HEK293 (cell line): Measurements from ENCODE around the gene TRIM7.

ENCODE experiments used
- CTCF ChIA-PET: fragments of 350-600 bp; formaldehyde crosslinking; extraction: SDS; loops from one replicate; lab custom pipeline; 2021; ENCODE audit warnings: antibody characterized with exemption; lab: Yijun Ruan, JAX
- POLR2A ChIA-PET: fragments of 300-600 bp; formaldehyde crosslinking; extraction: SDS; loops from one replicate; lab custom pipeline; 2020; ENCODE audit warnings: antibody characterized with exemption, inconsistent platforms; lab: Yijun Ruan, JAX
- H3K27ac ChIP-seq: fragments of 200-500 bp; sonication (Bioruptor generic); 2 replicates; pipeline ENCODE4 v1.5.1; 2014; ENCODE audit warnings: low read depth, low read length, control low read depth, inconsistent platforms; ENCODE audit errors: extremely low read depth
- H3K36me3 ChIP-seq, 2 experiments: fragments of 200-500 bp in 1 of 2; sonication (Bioruptor generic) in 1 of 2; 1 replicate in 1 of 2; 2 replicates in 1 of 2; pipeline ENCODE4 v1.5.1; 2014 to 2017; ENCODE audit warnings: inconsistent platforms in 2 of 2, low read length in 2 of 2; ENCODE audit not compliant: control insufficient read depth in 2 of 2, insufficient read depth in 1 of 2
- H3K4me1 ChIP-seq: fragments of 200-500 bp; sonication (Bioruptor generic); 2 replicates; pipeline ENCODE4 v1.5.1; 2014; ENCODE audit warnings: mild to moderate bottlenecking, low read length, inconsistent platforms; ENCODE audit not compliant: control insufficient read depth, insufficient read depth
- H3K4me3 ChIP-seq: 2 replicates; pipeline ENCODE4 v1.5.1; 2011; ENCODE audit warnings: low read depth, mild to moderate bottlenecking, control low read depth, low read length, moderate library complexity
- H3K9me3 ChIP-seq: fragments of 200-500 bp; sonication (Bioruptor generic); 2 replicates; pipeline ENCODE4 v1.5.1; 2014; ENCODE audit warnings: low read depth, low read length, inconsistent platforms; ENCODE audit not compliant: control insufficient read depth, insufficient read depth
- BCL11A ChIP-seq: fragments of 450-650 bp; formaldehyde crosslinking; IDR thresholded peaks from 2 replicates; pipeline ENCODE4 v1.5.1; 2016; ENCODE audit warnings: low read depth, missing biosample characterization, missing genetic modification characterization
- KLF1 ChIP-seq: fragments of 450-650 bp; formaldehyde crosslinking; IDR thresholded peaks from 2 replicates; pipeline ENCODE4 v1.5.1; 2016; ENCODE audit warnings: missing biosample characterization, missing genetic modification characterization
- RBAK ChIP-seq: fragments of 450-650 bp; formaldehyde crosslinking; IDR thresholded peaks from 2 replicates; pipeline ENCODE4 v1.5.1; 2016; ENCODE audit warnings: missing biosample characterization, missing genetic modification characterization
- ZBTB48 ChIP-seq: fragments of 450-650 bp; formaldehyde crosslinking; IDR thresholded peaks from 2 replicates; pipeline ENCODE4 v1.5.1; 2016; ENCODE audit warnings: missing biosample characterization, missing genetic modification characterization
- ZNF140 ChIP-seq: fragments of 450-650 bp; formaldehyde crosslinking; IDR thresholded peaks from 2 replicates; pipeline ENCODE4 v1.5.1; 2016; ENCODE audit warnings: missing biosample characterization, missing genetic modification characterization
- ZNF23 ChIP-seq: fragments of 450-650 bp; formaldehyde crosslinking; IDR thresholded peaks from 2 replicates; pipeline ENCODE4 v1.5.1; 2016; ENCODE audit warnings: missing biosample characterization, missing genetic modification characterization, borderline replicate concordance
- ZNF239 ChIP-seq: fragments of 450-650 bp; formaldehyde crosslinking; IDR thresholded peaks from 2 replicates; pipeline ENCODE4 v1.5.1; 2016; ENCODE audit warnings: missing biosample characterization, missing genetic modification characterization
- ZNF335 ChIP-seq: fragments of 450-650 bp; formaldehyde crosslinking; conservative IDR thresholded peaks from 2 replicates; pipeline ENCODE4 v1.5.1; 2016; ENCODE audit warnings: missing biosample characterization, missing genetic modification characterization
- ZNF521 ChIP-seq: fragments of 450-650 bp; formaldehyde crosslinking; IDR thresholded peaks from 2 replicates; pipeline ENCODE4 v1.5.1; 2017; ENCODE audit warnings: missing biosample characterization, mild to moderate bottlenecking, missing genetic modification characterization
- ZNF529 ChIP-seq: fragments of 450-650 bp; formaldehyde crosslinking; IDR thresholded peaks from 2 replicates; pipeline ENCODE4 v1.5.1; 2017; ENCODE audit warnings: missing genetic modification characterization, missing biosample characterization; ENCODE audit not compliant: insufficient replicate concordance
- ZNF600 ChIP-seq: fragments of 450-650 bp; formaldehyde crosslinking; IDR thresholded peaks from 2 replicates; pipeline ENCODE4 v1.5.1; 2016; ENCODE audit warnings: missing biosample characterization, missing genetic modification characterization
- ZNF610 ChIP-seq: fragments of 450-650 bp; formaldehyde crosslinking; IDR thresholded peaks from 2 replicates; pipeline ENCODE4 v1.5.1; 2016; ENCODE audit warnings: missing biosample characterization, missing genetic modification characterization, borderline replicate concordance
- ZNF621 ChIP-seq: fragments of 450-650 bp; formaldehyde crosslinking; IDR thresholded peaks from 2 replicates; pipeline ENCODE4 v1.5.1; 2017; ENCODE audit warnings: missing biosample characterization, missing genetic modification characterization
- ZNF654 ChIP-seq: fragments of 450-650 bp; formaldehyde crosslinking; IDR thresholded peaks from 2 replicates; pipeline ENCODE4 v1.5.1; 2016; ENCODE audit warnings: low read depth, missing biosample characterization, missing genetic modification characterization
- ZNF701 ChIP-seq: fragments of 450-650 bp; formaldehyde crosslinking; IDR thresholded peaks from 2 replicates; pipeline ENCODE4 v1.5.1; 2016; ENCODE audit warnings: missing biosample characterization, missing genetic modification characterization
- TF ChIP-seq, protein P1 (sequence below): fragments of 450-650 bp; formaldehyde crosslinking; conservative IDR thresholded peaks from 2 replicates; pipeline ENCODE4 v1.5.1; 2016; ENCODE audit warnings: low read depth, missing biosample characterization, missing genetic modification characterization
- TF ChIP-seq, protein P2 (sequence below): fragments of 450-650 bp; formaldehyde crosslinking; IDR thresholded peaks from 2 replicates; pipeline ENCODE4 v1.5.1; 2016; ENCODE audit warnings: missing biosample characterization, missing genetic modification characterization, borderline replicate concordance
- TF ChIP-seq, protein P3 (sequence below): fragments of 450-650 bp; formaldehyde crosslinking; IDR thresholded peaks from 2 replicates; pipeline ENCODE4 v1.5.1; 2017; ENCODE audit warnings: missing biosample characterization, mild to moderate bottlenecking, missing genetic modification characterization, moderate library complexity
- TF ChIP-seq, protein P4 (sequence below): fragments of 450-650 bp; IDR thresholded peaks from 2 replicates; pipeline ENCODE4 v1.5.1; 2018; ENCODE audit warnings: missing biosample characterization, missing genetic modification characterization

TRIM7 gene

DNA sequence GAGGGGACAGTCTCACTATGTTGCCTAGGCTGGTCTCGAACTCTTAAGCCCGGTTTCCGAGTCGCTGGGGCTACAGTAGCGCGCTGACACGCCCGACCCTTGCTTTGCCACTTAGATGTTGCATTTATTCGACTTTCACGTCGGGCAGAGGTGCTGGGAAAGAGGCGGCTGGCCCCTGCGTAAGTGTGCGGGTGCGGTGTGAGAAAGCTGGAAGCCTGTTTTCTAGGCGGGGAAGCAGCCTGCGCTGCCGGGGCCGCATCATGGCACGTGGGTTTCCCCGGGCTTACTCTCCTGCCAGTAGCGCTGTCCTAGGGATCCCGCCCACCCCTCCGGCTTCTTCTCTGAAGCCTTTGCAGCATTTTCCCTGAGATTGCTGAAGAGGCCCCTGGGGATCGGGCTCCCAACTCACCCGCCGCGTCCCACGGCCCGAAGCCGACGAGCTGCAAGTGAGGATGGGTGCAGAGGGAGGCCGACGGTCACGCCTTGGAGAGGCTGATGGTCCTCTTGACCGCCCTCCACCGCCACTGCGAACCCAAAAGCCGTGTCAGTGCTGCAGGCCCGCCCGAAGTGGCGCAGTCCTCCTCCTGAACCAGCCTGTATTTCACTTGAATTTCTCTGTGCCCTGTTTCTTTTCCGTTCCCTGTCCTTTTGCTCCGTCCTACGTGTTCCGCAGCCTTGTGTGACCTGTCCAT, 12.3 kb upstream of the TRIM7 start:
- Histone ChIP-seq H3K9me3 (no peaks in the 10 kb centered on the region), H3K36me3 (no peaks in the 10 kb centered on the region), H3K27ac (peak overlapping the region; percentile 43; the same call in 1 of the 2 replicates), H3K4me1 (no peaks in the 10 kb centered on the region), H3K4me3 (peak overlapping the region; percentile 29)
- ChIA-PET POLR2A (interaction anchor here (1.0 to 2.1 kb wide), 2 partner anchors 26 to 28 kb away, joined by 4 to 5 read pairs; no protein-coding TSS in a partner anchor), CTCF (no interaction called here)
- TF ChIP-seq RBAK (tag by site-specific recombination) (no peak), ZNF239 (tag by site-specific recombination) (no peak), ZNF529 (tag by site-specific recombination) (no peak), BCL11A (peak; percentile 72; the same call in 1 of the 2 replicates), ZNF654 (tag by site-specific recombination) (no peak), KLF1 (tag by site-specific recombination) (no peak), ZNF600 (peak; percentile 61; the same call in 1 of the 2 replicates), ZNF140 (tag by site-specific recombination) (no peak), ZNF701 (tag by site-specific recombination) (no peak), ZNF23 (tag by site-specific recombination) (no peak), ZBTB48 (tag by site-specific recombination) (peak; percentile 80), ZNF610 (tag by site-specific recombination) (no peak), ZNF621 (tag by site-specific recombination) (no peak), ZNF521 (tag by site-specific recombination) (no peak), ZNF335 (tag by site-specific recombination) (peak; percentile 68)
- TF ChIP-seq, protein P1, sequence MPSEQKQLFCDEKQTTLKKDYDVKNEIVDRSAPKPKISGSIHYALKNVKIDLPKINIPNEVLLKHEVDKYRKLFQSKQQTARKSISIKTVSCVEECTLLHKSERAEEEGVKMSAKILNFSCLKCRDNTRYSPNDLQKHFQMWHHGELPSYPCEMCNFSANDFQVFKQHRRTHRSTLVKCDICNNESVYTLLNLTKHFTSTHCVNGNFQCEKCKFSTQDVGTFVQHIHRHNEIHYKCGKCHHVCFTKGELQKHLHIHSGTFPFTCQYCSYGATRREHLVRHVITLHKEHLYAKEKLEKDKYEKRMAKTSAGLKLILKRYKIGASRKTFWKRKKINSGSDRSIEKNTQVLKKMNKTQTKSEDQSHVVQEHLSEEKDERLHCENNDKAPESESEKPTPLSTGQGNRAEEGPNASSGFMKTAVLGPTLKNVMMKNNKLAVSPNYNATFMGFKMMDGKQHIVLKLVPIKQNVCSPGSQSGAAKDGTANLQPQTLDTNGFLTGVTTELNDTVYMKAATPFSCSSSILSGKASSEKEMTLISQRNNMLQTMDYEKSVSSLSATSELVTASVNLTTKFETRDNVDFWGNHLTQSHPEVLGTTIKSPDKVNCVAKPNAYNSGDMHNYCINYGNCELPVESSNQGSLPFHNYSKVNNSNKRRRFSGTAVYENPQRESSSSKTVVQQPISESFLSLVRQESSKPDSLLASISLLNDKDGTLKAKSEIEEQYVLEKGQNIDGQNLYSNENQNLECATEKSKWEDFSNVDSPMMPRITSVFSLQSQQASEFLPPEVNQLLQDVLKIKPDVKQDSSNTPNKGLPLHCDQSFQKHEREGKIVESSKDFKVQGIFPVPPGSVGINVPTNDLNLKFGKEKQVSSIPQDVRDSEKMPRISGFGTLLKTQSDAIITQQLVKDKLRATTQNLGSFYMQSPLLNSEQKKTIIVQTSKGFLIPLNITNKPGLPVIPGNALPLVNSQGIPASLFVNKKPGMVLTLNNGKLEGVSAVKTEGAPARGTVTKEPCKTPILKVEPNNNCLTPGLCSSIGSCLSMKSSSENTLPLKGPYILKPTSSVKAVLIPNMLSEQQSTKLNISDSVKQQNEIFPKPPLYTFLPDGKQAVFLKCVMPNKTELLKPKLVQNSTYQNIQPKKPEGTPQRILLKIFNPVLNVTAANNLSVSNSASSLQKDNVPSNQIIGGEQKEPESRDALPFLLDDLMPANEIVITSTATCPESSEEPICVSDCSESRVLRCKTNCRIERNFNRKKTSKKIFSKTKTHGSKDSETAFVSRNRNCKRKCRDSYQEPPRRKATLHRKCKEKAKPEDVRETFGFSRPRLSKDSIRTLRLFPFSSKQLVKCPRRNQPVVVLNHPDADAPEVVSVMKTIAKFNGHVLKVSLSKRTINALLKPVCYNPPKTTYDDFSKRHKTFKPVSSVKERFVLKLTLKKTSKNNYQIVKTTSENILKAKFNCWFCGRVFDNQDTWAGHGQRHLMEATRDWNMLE (tag by site-specific recombination), result no peak
- TF ChIP-seq, protein P2, sequence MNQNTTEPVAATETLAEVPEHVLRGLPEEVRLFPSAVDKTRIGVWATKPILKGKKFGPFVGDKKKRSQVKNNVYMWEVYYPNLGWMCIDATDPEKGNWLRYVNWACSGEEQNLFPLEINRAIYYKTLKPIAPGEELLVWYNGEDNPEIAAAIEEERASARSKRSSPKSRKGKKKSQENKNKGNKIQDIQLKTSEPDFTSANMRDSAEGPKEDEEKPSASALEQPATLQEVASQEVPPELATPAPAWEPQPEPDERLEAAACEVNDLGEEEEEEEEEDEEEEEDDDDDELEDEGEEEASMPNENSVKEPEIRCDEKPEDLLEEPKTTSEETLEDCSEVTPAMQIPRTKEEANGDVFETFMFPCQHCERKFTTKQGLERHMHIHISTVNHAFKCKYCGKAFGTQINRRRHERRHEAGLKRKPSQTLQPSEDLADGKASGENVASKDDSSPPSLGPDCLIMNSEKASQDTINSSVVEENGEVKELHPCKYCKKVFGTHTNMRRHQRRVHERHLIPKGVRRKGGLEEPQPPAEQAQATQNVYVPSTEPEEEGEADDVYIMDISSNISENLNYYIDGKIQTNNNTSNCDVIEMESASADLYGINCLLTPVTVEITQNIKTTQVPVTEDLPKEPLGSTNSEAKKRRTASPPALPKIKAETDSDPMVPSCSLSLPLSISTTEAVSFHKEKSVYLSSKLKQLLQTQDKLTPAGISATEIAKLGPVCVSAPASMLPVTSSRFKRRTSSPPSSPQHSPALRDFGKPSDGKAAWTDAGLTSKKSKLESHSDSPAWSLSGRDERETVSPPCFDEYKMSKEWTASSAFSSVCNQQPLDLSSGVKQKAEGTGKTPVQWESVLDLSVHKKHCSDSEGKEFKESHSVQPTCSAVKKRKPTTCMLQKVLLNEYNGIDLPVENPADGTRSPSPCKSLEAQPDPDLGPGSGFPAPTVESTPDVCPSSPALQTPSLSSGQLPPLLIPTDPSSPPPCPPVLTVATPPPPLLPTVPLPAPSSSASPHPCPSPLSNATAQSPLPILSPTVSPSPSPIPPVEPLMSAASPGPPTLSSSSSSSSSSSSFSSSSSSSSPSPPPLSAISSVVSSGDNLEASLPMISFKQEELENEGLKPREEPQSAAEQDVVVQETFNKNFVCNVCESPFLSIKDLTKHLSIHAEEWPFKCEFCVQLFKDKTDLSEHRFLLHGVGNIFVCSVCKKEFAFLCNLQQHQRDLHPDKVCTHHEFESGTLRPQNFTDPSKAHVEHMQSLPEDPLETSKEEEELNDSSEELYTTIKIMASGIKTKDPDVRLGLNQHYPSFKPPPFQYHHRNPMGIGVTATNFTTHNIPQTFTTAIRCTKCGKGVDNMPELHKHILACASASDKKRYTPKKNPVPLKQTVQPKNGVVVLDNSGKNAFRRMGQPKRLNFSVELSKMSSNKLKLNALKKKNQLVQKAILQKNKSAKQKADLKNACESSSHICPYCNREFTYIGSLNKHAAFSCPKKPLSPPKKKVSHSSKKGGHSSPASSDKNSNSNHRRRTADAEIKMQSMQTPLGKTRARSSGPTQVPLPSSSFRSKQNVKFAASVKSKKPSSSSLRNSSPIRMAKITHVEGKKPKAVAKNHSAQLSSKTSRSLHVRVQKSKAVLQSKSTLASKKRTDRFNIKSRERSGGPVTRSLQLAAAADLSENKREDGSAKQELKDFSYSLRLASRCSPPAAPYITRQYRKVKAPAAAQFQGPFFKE (tag by site-specific recombination), result no peak
- TF ChIP-seq, protein P3, sequence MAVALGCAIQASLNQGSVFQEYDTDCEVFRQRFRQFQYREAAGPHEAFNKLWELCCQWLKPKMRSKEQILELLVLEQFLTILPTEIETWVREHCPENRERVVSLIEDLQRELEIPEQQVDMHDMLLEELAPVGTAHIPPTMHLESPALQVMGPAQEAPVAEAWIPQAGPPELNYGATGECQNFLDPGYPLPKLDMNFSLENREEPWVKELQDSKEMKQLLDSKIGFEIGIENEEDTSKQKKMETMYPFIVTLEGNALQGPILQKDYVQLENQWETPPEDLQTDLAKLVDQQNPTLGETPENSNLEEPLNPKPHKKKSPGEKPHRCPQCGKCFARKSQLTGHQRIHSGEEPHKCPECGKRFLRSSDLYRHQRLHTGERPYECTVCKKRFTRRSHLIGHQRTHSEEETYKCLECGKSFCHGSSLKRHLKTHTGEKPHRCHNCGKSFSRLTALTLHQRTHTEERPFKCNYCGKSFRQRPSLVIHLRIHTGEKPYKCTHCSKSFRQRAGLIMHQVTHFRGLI (tag by site-specific recombination), result peak; percentile 64; the same call in 1 of the 2 replicates
- TF ChIP-seq, protein P4, sequence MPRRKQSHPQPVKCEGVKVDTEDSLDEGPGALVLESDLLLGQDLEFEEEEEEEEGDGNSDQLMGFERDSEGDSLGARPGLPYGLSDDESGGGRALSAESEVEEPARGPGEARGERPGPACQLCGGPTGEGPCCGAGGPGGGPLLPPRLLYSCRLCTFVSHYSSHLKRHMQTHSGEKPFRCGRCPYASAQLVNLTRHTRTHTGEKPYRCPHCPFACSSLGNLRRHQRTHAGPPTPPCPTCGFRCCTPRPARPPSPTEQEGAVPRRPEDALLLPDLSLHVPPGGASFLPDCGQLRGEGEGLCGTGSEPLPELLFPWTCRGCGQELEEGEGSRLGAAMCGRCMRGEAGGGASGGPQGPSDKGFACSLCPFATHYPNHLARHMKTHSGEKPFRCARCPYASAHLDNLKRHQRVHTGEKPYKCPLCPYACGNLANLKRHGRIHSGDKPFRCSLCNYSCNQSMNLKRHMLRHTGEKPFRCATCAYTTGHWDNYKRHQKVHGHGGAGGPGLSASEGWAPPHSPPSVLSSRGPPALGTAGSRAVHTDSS, result no peak
